Calu3 (cell line): ENCODE results near the gene THADA. TPM values are rescaled to one million over a fixed set of nuclear protein-coding genes. Genes with fewer than 3 reads are reported as not detected.

Source experiments
- BruUV-seq: library from RNA; stranded (reverse); fragments of 400-500 nt; replicated peaks from 2 replicates; lab custom pipeline; 2021; lab: Mats Ljungman, UMichigan
- CTCF ChIA-PET: fragments of 300-600 bp; sonication (Branson Sonifier 250); formaldehyde crosslinking; loops from one replicate; lab custom pipeline; 2022; ENCODE audit warnings: antibody characterized with exemption; lab: Charles Lee
- DNase-seq: peaks from one replicate; pipeline ENCODE4 v3.0.0; 2022
- H3K27ac Mint-ChIP-seq: one replicate; pipeline ENCODE4 v1.8.0; 2022; ENCODE audit warnings: mixed read lengths; ENCODE audit not compliant: unreplicated experiment
- H3K27me3 Mint-ChIP-seq: one replicate; pipeline ENCODE4 v1.8.0; 2022; ENCODE audit warnings: mixed read lengths; ENCODE audit not compliant: unreplicated experiment
- H3K36me3 Mint-ChIP-seq: one replicate; pipeline ENCODE4 v1.8.0; 2022; ENCODE audit warnings: mild to moderate bottlenecking, moderate library complexity, mixed read lengths; ENCODE audit not compliant: insufficient read depth, unreplicated experiment
- H3K4me1 Mint-ChIP-seq: one replicate; pipeline ENCODE4 v1.8.0; 2022; ENCODE audit warnings: mild to moderate bottlenecking, low read depth, mixed read lengths; ENCODE audit not compliant: unreplicated experiment
- H3K4me3 Mint-ChIP-seq: one replicate; pipeline ENCODE4 v1.8.0; 2022; ENCODE audit warnings: mild to moderate bottlenecking, low read depth, moderate library complexity, mixed read lengths; ENCODE audit not compliant: unreplicated experiment
- H3K9me3 Mint-ChIP-seq: one replicate; pipeline ENCODE4 v1.8.0; 2022; ENCODE audit warnings: low read depth, mixed read lengths; ENCODE audit not compliant: unreplicated experiment
- CTCF ChIP-seq: fragments of 200-600 bp; IDR thresholded peaks from one replicate; pipeline ENCODE4 v1.8.0; 2022; ENCODE audit warnings: antibody characterized with exemption; ENCODE audit not compliant: unreplicated experiment
- intact Hi-C: fragments of 100-400 bp; cut with micrococcal nuclease; formaldehyde crosslinking; loops from one replicate; pipeline ENCODE4 v1.10.0; 2022; ENCODE audit not compliant: unreplicated experiment
- total RNA-seq: library from RNA; stranded (reverse); gene quantifications from 2 replicates; pipeline ENCODE4 v1.2.3, GENCODE V29; 2022

The THADA gene
- total RNA-seq, 1 experiment from 2014 or later = 35.5 TPM

GRCh38 chr2:43223521-43224001 is 372.3 kb downstream of the THADA start:
- H3K4me1 Mint-ChIP-seq = peaks cover 42% of the 10 kb centered on the region
- no peak for TF ChIP-seq CTCF
- H3K27ac Mint-ChIP-seq = peak overlapping the region; percentile 84
- H3K27me3 Mint-ChIP-seq = no peaks in the 10 kb centered on the region
- no peak for DNase-seq
- no peaks in the 10 kb centered on the region for H3K9me3 Mint-ChIP-seq
- CTCF ChIA-PET = interaction anchor here (0.6 to 1.0 kb wide), 3 partner anchors 55 to 199 kb away, joined by 3 to 4 read pairs (median 3); no protein-coding TSS in a partner anchor
- H3K36me3 Mint-ChIP-seq = peaks cover 95% of the 10 kb centered on the region
- intact Hi-C loops = loop anchor here (5.0 kb wide), 2 partner anchors 41 to 56 kb away; no protein-coding TSS in a partner anchor
- peak overlapping the region; percentile 98 for H3K4me3 Mint-ChIP-seq
- no TSS peak for BruUV-seq

GRCh38 chr2:43222475-43223309 is 373.1 kb downstream of the THADA start:
- H3K4me1 Mint-ChIP-seq = peaks cover 37% of the 10 kb centered on the region
- H3K27me3 Mint-ChIP-seq = no peaks in the 10 kb centered on the region
- TSS peak; percentile 36 for BruUV-seq
- CTCF ChIA-PET = interaction anchor here (0.6 to 2.0 kb wide), 8 partner anchors 24 to 199 kb away, joined by 3 to 10 read pairs (median 4); no protein-coding TSS in a partner anchor
- H3K4me3 Mint-ChIP-seq = peak overlapping the region; percentile 98
- no peaks in the 10 kb centered on the region for H3K9me3 Mint-ChIP-seq
- TF ChIP-seq CTCF = no peak
- no peak for DNase-seq
- intact Hi-C loops = loop anchor here (5.0 kb wide), 2 partner anchors 40 to 55 kb away; no protein-coding TSS in a partner anchor
- H3K36me3 Mint-ChIP-seq = peaks cover 93% of the 10 kb centered on the region
- H3K27ac Mint-ChIP-seq = peak overlapping the region; percentile 84

GRCh38 chr2:43221763-43222474 is 373.9 kb downstream of the THADA start:
- Mint-ChIP-seq H3K27me3 (no peaks in the 10 kb centered on the region), H3K4me3 (peak overlapping the region; percentile 98), H3K4me1 (peaks cover 35% of the 10 kb centered on the region), H3K36me3 (peaks cover 85% of the 10 kb centered on the region), H3K9me3 (no peaks in the 10 kb centered on the region), H3K27ac (peak overlapping the region; percentile 84)
- BruUV-seq = no TSS peak
- intact Hi-C loops = loop anchor here (2.0 to 5.0 kb wide), 3 partner anchors 40 to 243 kb away; no protein-coding TSS in a partner anchor
- CTCF ChIA-PET = interaction anchor here (0.5 to 2.0 kb wide), 7 partner anchors 23 to 198 kb away, joined by 3 to 10 read pairs (median 5); no protein-coding TSS in a partner anchor
- TF ChIP-seq CTCF = no peak
- DNase-seq = peak; percentile 83

GRCh38 chr2:43221124-43221762 is 374.6 kb downstream of the THADA start:
- no peak for TF ChIP-seq CTCF
- Mint-ChIP-seq H3K27me3 (no peaks in the 10 kb centered on the region), H3K9me3 (no peaks in the 10 kb centered on the region), H3K36me3 (peaks cover 78% of the 10 kb centered on the region), H3K4me3 (peak overlapping the region; percentile 98), H3K27ac (peak overlapping the region; percentile 84), H3K4me1 (peaks cover 35% of the 10 kb centered on the region)
- BruUV-seq = no TSS peak
- intact Hi-C loops = loop anchor here (2.0 to 5.0 kb wide), 3 partner anchors 39 to 242 kb away; no protein-coding TSS in a partner anchor
- CTCF ChIA-PET = interaction anchor here (0.6 to 2.0 kb wide), 5 partner anchors 27 to 197 kb away, joined by 3 to 10 read pairs (median 5); no protein-coding TSS in a partner anchor
- peak; percentile 19 for DNase-seq
